H1 (cell line): ENCODE results near the gene ADH4. TPM values are rescaled to one million over a fixed set of nuclear protein-coding genes. Genes with fewer than 3 reads are reported as not detected.

Source experiments
- ASH2L ChIP-seq: fragments of 200-600, 300-600 bp; sonication (generic); IDR thresholded peaks from one replicate; pipeline ENCODE4 v1.7.1; 2017; ENCODE audit warnings: low read length
- BRCA1 ChIP-seq: IDR thresholded peaks from 2 replicates; pipeline ENCODE4 v1.6.1; 2012; ENCODE audit warnings: low read depth, low read length, improper control_type of control experiment
- CBX8 ChIP-seq: fragments of 300-800, 300-1000 bp; sonication (generic); IDR thresholded peaks from 2 replicates; pipeline ENCODE4 v1.7.1; 2016; ENCODE audit warnings: low read depth, low read length, borderline replicate concordance
- CREB1 ChIP-seq: IDR thresholded peaks from 2 replicates; pipeline ENCODE4 v1.6.1; 2012; ENCODE audit warnings: inconsistent platforms
- POLR2AphosphoS5 ChIP-seq: IDR thresholded peaks from 2 replicates; pipeline ENCODE4 v1.6.1; 2011; ENCODE audit warnings: low read depth, low read length
- polyA plus RNA-seq, 7 experiments: library from polyadenylated mRNA; depleted of rRNA in 3 of 7; stranded (reverse) in 5 of 7; unstranded in 2 of 7; fragments of >200 nt in 5 of 7; fragments of 200-250 nt in 2 of 7; gene quantifications; 1 replicate in 5 of 7; 2 replicates in 1 of 7; 4 replicates in 1 of 7; pipeline versions ENCODE4 v1.2.1 to v1.2.3, GENCODE V29; 2011 to 2013; ENCODE audit warnings: missing spikeins in 2 of 7, mixed read lengths in 2 of 7
- total RNA-seq: library from RNA; stranded (reverse); fragmentation: NEBNext Ultra II Directional; extraction: Animal tissue kit (Norgen Biotek cat#: 25700); gene quantifications from 2 replicates; pipeline ENCODE4 v1.2.1, GENCODE V29; 2021
- TF ChIP-seq, protein P1 (sequence below): fragments of 300-600 bp; sonication (generic); IDR thresholded peaks from 2 replicates; pipeline ENCODE4 v1.7.1; 2012; ENCODE audit warnings: low read length, moderate library complexity, mild to moderate bottlenecking, inconsistent platforms; ENCODE audit not compliant: insufficient replicate concordance
- TF ChIP-seq, protein P2 (sequence below): IDR thresholded peaks from 2 replicates; pipeline ENCODE4 v1.6.1; 2012; ENCODE audit warnings: inconsistent platforms

ADH4 gene
- total and polyA plus RNA-seq, 2 of the 8 experiments (the other 6 are each of a cell fraction or from before 2014, with no cell fraction given): not detected

DNA sequence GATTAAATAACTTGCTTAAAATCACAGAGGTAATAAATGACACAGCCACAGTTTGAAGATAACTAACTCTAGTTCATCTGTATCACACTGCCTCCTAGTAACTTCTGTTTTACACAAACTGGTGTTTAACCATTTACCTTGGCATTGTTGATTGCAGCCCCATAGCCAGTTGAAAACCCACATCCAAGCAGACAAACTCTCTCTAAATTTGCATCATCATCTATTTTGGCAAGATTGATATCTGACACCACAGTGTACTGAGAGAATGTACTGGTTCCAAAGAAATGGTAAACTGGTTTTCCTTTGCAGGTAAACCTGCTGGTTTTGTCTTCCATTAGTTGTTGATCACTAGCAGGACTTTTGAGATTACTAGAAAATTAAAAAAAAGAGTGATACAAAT lies 7.8 kb downstream of the ADH4 start (continued):
- TF ChIP-seq, protein P1, sequence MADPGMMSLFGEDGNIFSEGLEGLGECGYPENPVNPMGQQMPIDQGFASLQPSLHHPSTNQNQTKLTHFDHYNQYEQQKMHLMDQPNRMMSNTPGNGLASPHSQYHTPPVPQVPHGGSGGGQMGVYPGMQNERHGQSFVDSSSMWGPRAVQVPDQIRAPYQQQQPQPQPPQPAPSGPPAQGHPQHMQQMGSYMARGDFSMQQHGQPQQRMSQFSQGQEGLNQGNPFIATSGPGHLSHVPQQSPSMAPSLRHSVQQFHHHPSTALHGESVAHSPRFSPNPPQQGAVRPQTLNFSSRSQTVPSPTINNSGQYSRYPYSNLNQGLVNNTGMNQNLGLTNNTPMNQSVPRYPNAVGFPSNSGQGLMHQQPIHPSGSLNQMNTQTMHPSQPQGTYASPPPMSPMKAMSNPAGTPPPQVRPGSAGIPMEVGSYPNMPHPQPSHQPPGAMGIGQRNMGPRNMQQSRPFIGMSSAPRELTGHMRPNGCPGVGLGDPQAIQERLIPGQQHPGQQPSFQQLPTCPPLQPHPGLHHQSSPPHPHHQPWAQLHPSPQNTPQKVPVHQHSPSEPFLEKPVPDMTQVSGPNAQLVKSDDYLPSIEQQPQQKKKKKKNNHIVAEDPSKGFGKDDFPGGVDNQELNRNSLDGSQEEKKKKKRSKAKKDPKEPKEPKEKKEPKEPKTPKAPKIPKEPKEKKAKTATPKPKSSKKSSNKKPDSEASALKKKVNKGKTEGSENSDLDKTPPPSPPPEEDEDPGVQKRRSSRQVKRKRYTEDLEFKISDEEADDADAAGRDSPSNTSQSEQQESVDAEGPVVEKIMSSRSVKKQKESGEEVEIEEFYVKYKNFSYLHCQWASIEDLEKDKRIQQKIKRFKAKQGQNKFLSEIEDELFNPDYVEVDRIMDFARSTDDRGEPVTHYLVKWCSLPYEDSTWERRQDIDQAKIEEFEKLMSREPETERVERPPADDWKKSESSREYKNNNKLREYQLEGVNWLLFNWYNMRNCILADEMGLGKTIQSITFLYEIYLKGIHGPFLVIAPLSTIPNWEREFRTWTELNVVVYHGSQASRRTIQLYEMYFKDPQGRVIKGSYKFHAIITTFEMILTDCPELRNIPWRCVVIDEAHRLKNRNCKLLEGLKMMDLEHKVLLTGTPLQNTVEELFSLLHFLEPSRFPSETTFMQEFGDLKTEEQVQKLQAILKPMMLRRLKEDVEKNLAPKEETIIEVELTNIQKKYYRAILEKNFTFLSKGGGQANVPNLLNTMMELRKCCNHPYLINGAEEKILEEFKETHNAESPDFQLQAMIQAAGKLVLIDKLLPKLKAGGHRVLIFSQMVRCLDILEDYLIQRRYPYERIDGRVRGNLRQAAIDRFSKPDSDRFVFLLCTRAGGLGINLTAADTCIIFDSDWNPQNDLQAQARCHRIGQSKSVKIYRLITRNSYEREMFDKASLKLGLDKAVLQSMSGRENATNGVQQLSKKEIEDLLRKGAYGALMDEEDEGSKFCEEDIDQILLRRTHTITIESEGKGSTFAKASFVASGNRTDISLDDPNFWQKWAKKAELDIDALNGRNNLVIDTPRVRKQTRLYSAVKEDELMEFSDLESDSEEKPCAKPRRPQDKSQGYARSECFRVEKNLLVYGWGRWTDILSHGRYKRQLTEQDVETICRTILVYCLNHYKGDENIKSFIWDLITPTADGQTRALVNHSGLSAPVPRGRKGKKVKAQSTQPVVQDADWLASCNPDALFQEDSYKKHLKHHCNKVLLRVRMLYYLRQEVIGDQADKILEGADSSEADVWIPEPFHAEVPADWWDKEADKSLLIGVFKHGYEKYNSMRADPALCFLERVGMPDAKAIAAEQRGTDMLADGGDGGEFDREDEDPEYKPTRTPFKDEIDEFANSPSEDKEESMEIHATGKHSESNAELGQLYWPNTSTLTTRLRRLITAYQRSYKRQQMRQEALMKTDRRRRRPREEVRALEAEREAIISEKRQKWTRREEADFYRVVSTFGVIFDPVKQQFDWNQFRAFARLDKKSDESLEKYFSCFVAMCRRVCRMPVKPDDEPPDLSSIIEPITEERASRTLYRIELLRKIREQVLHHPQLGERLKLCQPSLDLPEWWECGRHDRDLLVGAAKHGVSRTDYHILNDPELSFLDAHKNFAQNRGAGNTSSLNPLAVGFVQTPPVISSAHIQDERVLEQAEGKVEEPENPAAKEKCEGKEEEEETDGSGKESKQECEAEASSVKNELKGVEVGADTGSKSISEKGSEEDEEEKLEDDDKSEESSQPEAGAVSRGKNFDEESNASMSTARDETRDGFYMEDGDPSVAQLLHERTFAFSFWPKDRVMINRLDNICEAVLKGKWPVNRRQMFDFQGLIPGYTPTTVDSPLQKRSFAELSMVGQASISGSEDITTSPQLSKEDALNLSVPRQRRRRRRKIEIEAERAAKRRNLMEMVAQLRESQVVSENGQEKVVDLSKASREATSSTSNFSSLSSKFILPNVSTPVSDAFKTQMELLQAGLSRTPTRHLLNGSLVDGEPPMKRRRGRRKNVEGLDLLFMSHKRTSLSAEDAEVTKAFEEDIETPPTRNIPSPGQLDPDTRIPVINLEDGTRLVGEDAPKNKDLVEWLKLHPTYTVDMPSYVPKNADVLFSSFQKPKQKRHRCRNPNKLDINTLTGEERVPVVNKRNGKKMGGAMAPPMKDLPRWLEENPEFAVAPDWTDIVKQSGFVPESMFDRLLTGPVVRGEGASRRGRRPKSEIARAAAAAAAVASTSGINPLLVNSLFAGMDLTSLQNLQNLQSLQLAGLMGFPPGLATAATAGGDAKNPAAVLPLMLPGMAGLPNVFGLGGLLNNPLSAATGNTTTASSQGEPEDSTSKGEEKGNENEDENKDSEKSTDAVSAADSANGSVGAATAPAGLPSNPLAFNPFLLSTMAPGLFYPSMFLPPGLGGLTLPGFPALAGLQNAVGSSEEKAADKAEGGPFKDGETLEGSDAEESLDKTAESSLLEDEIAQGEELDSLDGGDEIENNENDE: no peak
- TF ChIP-seq, protein P2, sequence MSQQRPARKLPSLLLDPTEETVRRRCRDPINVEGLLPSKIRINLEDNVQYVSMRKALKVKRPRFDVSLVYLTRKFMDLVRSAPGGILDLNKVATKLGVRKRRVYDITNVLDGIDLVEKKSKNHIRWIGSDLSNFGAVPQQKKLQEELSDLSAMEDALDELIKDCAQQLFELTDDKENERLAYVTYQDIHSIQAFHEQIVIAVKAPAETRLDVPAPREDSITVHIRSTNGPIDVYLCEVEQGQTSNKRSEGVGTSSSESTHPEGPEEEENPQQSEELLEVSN: no peak
- no peak for TF ChIP-seq CREB1
- TF ChIP-seq ASH2L: no peak
- no peak for TF ChIP-seq CBX8
- no peak for TF ChIP-seq BRCA1
- TF ChIP-seq POLR2AphosphoS5: no peak
- TF ChIP-seq, all 59 proteins: peak for 0
